Stomach (tissue), 4 donors: Measurements from ENCODE around the gene PPHLN1.

ENCODE experiments used
- POLR2A ChIP-seq, 4 donors: fragments of 450-650 bp; IDR thresholded peaks; one replicate each; pipeline ENCODE4 v1.6.1; 2016; ENCODE audit warnings: antibody characterized with exemption in 4 of 4, control low read depth in 2 of 4, mild to moderate bottlenecking in 1 of 4, moderate library complexity in 1 of 4
- POLR2AphosphoS5 ChIP-seq, 3 donors: sonication (generic); formaldehyde crosslinking; IDR thresholded peaks; one replicate each; pipeline ENCODE4 v1.6.1; 2016; ENCODE audit warnings: antibody characterized with exemption in 3 of 3
- TF ChIP-seq, protein P1 (sequence below), 7 experiments: fragments of 450-650 bp in 4 of 7; fragments of 200-600 bp in 3 of 7; sonication (generic) in 3 of 7; IDR thresholded peaks; one replicate each; pipeline ENCODE4 v1.5.1; 2016 to 2019; ENCODE audit warnings: antibody characterized with exemption in 7 of 7, control low read depth in 2 of 7, mild to moderate bottlenecking in 1 of 7

- TF ChIP-seq, protein P1, sequence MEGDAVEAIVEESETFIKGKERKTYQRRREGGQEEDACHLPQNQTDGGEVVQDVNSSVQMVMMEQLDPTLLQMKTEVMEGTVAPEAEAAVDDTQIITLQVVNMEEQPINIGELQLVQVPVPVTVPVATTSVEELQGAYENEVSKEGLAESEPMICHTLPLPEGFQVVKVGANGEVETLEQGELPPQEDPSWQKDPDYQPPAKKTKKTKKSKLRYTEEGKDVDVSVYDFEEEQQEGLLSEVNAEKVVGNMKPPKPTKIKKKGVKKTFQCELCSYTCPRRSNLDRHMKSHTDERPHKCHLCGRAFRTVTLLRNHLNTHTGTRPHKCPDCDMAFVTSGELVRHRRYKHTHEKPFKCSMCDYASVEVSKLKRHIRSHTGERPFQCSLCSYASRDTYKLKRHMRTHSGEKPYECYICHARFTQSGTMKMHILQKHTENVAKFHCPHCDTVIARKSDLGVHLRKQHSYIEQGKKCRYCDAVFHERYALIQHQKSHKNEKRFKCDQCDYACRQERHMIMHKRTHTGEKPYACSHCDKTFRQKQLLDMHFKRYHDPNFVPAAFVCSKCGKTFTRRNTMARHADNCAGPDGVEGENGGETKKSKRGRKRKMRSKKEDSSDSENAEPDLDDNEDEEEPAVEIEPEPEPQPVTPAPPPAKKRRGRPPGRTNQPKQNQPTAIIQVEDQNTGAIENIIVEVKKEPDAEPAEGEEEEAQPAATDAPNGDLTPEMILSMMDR (IDR thresholded peaks at IDR 0.05), result no peak
- no peak for TF ChIP-seq POLR2A (IDR thresholded peaks at IDR 0.05)
- TF ChIP-seq POLR2AphosphoS5 (IDR thresholded peaks at IDR 0.05), result no peak
These were observed 157.5 kb downstream of the PPHLN1 start for GRCh38 chr12:42483521-42483790.
